ENCODE measurements around the gene CFDP1.

GRCh38 chr16:75252049-75252864 is 181.0 kb downstream of the CFDP1 start:
- TF ChIP-seq, protein P1, sequence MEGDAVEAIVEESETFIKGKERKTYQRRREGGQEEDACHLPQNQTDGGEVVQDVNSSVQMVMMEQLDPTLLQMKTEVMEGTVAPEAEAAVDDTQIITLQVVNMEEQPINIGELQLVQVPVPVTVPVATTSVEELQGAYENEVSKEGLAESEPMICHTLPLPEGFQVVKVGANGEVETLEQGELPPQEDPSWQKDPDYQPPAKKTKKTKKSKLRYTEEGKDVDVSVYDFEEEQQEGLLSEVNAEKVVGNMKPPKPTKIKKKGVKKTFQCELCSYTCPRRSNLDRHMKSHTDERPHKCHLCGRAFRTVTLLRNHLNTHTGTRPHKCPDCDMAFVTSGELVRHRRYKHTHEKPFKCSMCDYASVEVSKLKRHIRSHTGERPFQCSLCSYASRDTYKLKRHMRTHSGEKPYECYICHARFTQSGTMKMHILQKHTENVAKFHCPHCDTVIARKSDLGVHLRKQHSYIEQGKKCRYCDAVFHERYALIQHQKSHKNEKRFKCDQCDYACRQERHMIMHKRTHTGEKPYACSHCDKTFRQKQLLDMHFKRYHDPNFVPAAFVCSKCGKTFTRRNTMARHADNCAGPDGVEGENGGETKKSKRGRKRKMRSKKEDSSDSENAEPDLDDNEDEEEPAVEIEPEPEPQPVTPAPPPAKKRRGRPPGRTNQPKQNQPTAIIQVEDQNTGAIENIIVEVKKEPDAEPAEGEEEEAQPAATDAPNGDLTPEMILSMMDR (IDR thresholded peaks at IDR 0.05; ENCODE audit: low read depth, low read length): no peak
- no peak for TF ChIP-seq MYC (IDR thresholded peaks at IDR 0.05; ENCODE audit: low read depth, low read length)
